GM20000 (cell line): Measurements from ENCODE around the gene C2orf72.
A peak's percentile ranks its signal among the peaks of the same experiment; 100 is the strongest.

Experiments
- DNase-seq: peaks from one replicate; pipeline ENCODE4 v3.0.0; 2012; ENCODE audit warnings: low spot score
- CTCF ChIP-seq: IDR thresholded peaks from 2 replicates; pipeline ENCODE4 v1.5.1; 2012; ENCODE audit warnings: mild to moderate bottlenecking, control low read depth; ENCODE audit errors: extremely low read depth, missing control alignments

Gene C2orf72

GRCh38 chr2:231047274-231047922, 10.1 kb downstream of the C2orf72 start:
- no peak for TF ChIP-seq CTCF

DNA sequence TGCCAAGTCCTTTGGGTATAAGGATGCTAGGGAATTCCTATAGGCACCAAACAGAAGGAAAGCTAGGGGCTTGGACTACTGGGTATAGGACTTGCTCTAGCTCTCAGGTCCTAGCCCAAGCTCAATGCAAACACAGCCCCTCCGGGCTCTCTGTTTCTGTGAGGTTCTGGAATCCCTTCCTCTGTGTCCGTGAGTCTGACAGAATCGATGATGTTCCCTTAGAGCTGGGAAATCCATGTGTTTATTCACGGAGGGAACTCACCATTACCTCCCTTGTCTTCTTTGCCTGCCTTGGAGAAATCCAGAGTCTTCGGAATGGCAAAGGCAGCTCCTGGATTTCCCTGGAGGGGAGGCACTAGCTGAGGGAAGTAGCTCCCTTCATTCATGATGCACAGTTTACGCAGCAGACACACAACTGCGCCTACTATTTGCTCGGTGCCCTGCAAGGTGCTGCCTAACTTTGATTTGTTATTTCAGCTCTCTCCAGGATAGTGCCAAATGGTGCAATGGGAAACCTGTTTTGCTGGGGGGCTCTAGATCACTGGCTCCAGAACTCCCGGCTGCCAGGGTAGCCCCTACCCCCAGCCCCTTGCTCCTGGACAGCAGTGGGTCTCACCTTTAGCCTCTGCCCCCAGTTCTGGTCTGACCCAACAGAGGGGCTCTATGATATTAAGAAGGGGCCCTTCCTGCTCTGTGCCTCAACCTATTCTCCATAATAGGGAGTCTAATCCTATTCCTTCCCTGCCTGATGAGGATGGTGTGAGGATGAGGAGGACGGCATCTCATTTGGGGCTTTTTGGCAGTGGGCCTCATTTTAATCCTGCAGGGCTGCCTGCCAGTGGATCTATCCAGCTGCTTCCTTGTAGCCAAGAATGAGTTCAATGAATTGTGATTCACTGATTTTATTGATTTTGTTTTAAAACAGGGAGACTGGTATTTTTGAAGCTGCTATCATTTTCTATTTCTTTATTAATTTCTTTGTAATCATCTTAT, 10.9 kb downstream of the C2orf72 start:
- DNase-seq, result no peak
- no peak for TF ChIP-seq CTCF

More at GRCh38 chr2:231047274-231047922, 10.1 kb downstream of the C2orf72 start:
- DNase-seq, result no peak

GRCh38 chr2:231049286-231050017, 12.1 kb downstream of the C2orf72 start:
- DNase-seq, result no peak
- no peak for TF ChIP-seq CTCF

GRCh38 chr2:231050018-231050901, 12.9 kb downstream of the C2orf72 start:
- DNase-seq, result no peak
- no peak for TF ChIP-seq CTCF

DNA sequence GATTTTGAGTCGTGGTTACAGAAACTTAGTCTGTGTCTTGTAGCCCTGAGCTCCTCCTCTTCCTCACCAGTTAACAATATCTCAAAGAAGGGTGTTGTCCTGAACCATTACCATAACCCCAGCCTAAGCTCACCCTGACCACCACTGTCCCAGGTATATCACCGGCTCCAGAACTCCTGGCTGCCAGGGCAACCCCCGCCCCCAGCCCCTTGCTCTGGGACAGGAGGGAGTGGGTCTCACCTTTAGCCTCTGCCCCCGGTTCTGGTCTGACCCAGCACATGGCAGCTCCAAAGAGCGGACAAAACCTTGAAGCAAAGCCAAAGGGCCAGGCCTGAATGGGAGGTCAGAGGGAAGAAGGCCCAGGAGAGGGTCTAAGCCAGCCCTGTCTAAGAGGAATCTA, 13.8 kb downstream of the C2orf72 start:
- no peak for TF ChIP-seq CTCF
- no peak for DNase-seq

DNA sequence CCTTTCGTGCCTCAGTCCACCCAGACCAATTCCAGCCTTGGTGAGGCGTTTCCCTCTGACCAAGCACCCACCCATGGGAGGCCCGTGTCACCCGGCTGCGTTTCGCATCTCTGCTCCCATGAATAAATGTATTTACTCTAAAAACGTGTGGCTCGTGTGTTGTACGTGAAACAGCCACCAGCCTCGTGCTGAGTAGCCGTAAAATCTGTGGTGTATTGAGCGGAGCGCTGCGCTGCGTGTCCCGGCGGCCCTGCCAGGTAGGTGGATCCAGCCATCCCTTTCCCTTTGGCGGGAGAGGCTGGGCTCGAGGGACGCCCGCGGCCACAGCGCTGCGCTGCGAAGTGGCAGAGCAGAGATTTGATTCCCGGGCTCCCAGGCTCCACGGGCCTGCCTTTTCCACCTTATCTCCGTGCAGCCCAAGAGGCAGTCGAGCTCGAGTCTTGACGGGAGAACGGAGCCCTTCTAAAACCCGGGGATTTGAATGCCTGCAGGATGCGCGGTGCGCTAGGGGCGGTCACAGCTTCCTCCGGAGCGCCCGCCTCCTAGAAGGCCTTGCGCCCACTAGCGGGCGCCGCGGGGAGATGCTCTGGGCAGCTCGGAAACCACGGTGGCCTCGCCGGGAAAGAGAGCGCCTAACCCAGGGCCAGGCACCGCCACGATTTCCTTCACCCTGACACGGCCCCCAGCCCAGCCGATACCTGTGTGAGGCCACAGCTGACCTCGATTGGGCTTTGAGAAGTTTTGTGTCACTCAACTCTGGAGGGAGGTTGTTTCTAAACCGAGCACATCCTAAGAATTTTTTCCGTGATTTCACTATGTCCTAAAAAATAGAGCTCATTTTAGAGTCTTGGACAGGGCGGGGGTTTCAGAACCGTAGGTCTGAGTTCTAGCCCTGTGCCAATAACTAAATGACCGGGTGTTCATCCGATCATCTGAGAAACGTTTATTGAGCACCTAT, 15.4 kb downstream of the C2orf72 start:
- peak; percentile 96 for TF ChIP-seq CTCF
- peak; percentile 88 for DNase-seq
